ENCODE data around the gene NCBP3. TPM values are rescaled to one million over a fixed set of nuclear protein-coding genes. Genes with fewer than 3 reads are reported as not detected.

NCBP3 gene
- total and polyA plus RNA-seq, 4 donors = 4.6 to 17.1 (median 8.3) TPM

DNA sequence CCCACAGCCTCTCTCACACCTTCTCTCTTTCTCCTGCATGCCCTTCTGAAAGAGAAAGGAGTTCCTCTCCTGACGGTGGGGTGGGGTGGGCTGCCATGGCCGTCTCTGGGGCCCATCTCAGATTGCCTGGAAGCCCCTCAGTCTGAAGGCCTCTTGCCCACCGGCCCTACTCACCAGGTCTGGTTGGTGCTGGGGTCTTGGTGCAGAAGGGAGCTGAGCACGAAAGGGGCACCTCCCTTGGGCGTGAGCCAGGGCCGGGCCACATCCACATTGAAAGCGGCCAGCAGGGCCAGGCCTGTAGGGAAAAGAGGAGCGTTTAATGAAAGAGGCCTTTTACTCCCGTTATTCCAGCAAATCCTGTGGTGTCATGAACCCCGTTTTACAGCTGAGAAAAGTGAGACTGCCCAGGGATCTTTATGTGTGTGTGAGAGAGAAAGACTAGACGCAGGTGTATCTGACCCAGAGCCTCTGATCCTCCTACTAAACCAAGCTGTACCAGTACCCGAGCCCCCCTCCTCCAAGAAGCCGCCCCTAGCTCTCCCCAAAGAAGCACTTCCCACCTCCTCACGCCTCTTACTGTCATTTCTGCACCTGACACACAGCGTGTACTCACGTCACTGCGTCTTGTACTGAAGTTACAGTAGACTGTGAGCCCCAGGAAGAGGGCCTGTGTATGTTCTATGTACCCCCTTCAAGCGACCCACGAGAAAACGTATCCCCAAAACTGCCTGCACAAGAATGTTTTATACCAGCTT lies 68.5 kb downstream of the NCBP3 start:
- H3K4me1 ChIP-seq (ENCODE audit: control insufficient read depth in 4 of 4, insufficient read depth in 4 of 4, low read length in 3 of 4) = no peaks in the 10 kb centered on the region
- no peak for DNase-seq (ENCODE audit: low spot score)
- WGBS = 94% methylated on average over 20 of the region's 20 CpGs
- H3K9me3 ChIP-seq (ENCODE audit: control insufficient read depth in 4 of 4, low read length in 3 of 4) = no peaks in the 10 kb centered on the region
- H3K36me3 ChIP-seq (ENCODE audit: control insufficient read depth in 4 of 4, insufficient read depth in 3 of 4, low read depth in 1 of 4, low read length in 3 of 4) = no peaks in the 10 kb centered on the region
- no peak overlapping the region for H3K4me3 ChIP-seq (ENCODE audit: low read depth in 1 of 3, low read length in 3 of 3)
- H3K27me3 ChIP-seq (ENCODE audit: control insufficient read depth in 4 of 4, insufficient read depth in 4 of 4, low read length in 3 of 4) = no peaks in the 10 kb centered on the region
- no peak overlapping the region for H3K27ac ChIP-seq (ENCODE audit: low read depth in 1 of 2, low read length in 2 of 2)
- no peak overlapping the region for H3K9ac ChIP-seq (ENCODE audit: low read depth in 1 of 2, low read length in 2 of 2)
- TF ChIP-seq, protein P1, sequence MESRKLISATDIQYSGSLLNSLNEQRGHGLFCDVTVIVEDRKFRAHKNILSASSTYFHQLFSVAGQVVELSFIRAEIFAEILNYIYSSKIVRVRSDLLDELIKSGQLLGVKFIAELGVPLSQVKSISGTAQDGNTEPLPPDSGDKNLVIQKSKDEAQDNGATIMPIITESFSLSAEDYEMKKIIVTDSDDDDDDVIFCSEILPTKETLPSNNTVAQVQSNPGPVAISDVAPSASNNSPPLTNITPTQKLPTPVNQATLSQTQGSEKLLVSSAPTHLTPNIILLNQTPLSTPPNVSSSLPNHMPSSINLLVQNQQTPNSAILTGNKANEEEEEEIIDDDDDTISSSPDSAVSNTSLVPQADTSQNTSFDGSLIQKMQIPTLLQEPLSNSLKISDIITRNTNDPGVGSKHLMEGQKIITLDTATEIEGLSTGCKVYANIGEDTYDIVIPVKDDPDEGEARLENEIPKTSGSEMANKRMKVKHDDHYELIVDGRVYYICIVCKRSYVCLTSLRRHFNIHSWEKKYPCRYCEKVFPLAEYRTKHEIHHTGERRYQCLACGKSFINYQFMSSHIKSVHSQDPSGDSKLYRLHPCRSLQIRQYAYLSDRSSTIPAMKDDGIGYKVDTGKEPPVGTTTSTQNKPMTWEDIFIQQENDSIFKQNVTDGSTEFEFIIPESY (IDR thresholded peaks at IDR 0.05) = no peak
- no peak for TF ChIP-seq RXRA (IDR thresholded peaks at IDR 0.05)
- TF ChIP-seq SP1 (IDR thresholded peaks at IDR 0.05) = no peak
- TF ChIP-seq, protein P2, sequence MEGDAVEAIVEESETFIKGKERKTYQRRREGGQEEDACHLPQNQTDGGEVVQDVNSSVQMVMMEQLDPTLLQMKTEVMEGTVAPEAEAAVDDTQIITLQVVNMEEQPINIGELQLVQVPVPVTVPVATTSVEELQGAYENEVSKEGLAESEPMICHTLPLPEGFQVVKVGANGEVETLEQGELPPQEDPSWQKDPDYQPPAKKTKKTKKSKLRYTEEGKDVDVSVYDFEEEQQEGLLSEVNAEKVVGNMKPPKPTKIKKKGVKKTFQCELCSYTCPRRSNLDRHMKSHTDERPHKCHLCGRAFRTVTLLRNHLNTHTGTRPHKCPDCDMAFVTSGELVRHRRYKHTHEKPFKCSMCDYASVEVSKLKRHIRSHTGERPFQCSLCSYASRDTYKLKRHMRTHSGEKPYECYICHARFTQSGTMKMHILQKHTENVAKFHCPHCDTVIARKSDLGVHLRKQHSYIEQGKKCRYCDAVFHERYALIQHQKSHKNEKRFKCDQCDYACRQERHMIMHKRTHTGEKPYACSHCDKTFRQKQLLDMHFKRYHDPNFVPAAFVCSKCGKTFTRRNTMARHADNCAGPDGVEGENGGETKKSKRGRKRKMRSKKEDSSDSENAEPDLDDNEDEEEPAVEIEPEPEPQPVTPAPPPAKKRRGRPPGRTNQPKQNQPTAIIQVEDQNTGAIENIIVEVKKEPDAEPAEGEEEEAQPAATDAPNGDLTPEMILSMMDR (IDR thresholded peaks at IDR 0.05; ENCODE audit: low read depth, low read length, missing input control) = no peak
- TF ChIP-seq TAF1 (conservative IDR thresholded peaks at IDR 0.05) = no peak
- no peak for TF ChIP-seq FOXA1 (IDR thresholded peaks at IDR 0.05)
- TF ChIP-seq, protein P3, sequence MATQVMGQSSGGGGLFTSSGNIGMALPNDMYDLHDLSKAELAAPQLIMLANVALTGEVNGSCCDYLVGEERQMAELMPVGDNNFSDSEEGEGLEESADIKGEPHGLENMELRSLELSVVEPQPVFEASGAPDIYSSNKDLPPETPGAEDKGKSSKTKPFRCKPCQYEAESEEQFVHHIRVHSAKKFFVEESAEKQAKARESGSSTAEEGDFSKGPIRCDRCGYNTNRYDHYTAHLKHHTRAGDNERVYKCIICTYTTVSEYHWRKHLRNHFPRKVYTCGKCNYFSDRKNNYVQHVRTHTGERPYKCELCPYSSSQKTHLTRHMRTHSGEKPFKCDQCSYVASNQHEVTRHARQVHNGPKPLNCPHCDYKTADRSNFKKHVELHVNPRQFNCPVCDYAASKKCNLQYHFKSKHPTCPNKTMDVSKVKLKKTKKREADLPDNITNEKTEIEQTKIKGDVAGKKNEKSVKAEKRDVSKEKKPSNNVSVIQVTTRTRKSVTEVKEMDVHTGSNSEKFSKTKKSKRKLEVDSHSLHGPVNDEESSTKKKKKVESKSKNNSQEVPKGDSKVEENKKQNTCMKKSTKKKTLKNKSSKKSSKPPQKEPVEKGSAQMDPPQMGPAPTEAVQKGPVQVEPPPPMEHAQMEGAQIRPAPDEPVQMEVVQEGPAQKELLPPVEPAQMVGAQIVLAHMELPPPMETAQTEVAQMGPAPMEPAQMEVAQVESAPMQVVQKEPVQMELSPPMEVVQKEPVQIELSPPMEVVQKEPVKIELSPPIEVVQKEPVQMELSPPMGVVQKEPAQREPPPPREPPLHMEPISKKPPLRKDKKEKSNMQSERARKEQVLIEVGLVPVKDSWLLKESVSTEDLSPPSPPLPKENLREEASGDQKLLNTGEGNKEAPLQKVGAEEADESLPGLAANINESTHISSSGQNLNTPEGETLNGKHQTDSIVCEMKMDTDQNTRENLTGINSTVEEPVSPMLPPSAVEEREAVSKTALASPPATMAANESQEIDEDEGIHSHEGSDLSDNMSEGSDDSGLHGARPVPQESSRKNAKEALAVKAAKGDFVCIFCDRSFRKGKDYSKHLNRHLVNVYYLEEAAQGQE (IDR thresholded peaks at IDR 0.05) = no peak
- TF ChIP-seq NR2F2 (IDR thresholded peaks at IDR 0.05) = no peak
- no peak for TF ChIP-seq YY1 (IDR thresholded peaks at IDR 0.05)
- no peak for TF ChIP-seq GABPA (IDR thresholded peaks at IDR 0.05 in 1 of 2, conservative IDR thresholded peaks at IDR 0.05 in 1 of 2)
- no peak for TF ChIP-seq EGR1 (IDR thresholded peaks at IDR 0.05; ENCODE audit: low read depth in 2 of 2)
- no peak for TF ChIP-seq FOXA2 (IDR thresholded peaks at IDR 0.05)
- TF ChIP-seq HNF4G (IDR thresholded peaks at IDR 0.05) = no peak
- TF ChIP-seq, protein P4, sequence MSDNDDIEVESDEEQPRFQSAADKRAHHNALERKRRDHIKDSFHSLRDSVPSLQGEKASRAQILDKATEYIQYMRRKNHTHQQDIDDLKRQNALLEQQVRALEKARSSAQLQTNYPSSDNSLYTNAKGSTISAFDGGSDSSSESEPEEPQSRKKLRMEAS (IDR thresholded peaks at IDR 0.05) = no peak
- no peak for TF ChIP-seq RAD21 (IDR thresholded peaks at IDR 0.05)
- TF ChIP-seq JUND (IDR thresholded peaks at IDR 0.05) = no peak
- TF ChIP-seq, protein P5, sequence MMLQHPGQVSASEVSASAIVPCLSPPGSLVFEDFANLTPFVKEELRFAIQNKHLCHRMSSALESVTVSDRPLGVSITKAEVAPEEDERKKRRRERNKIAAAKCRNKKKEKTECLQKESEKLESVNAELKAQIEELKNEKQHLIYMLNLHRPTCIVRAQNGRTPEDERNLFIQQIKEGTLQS (IDR thresholded peaks at IDR 0.05) = no peak
- TF ChIP-seq HNF4A (conservative IDR thresholded peaks at IDR 0.05) = no peak
